Panc1 (cell line): ENCODE results near the gene GRK1. TPM values are rescaled to one million over a fixed set of nuclear protein-coding genes. Genes with fewer than 3 reads are reported as not detected.
"Not testable (repeated sequence)": the region's sequence is repeated elsewhere in the genome, so short reads cannot be mapped to it uniquely, and the experiment has no call there.

Experiments
- ATAC-seq: fragments of 200-7000 bp; cut with Tn5 transposase; 2 replicates; pipeline ENCODE4 v1.9.1; 2020; ENCODE audit warnings: mild to moderate bottlenecking, moderate library complexity
- BruUV-seq: library from RNA; stranded (reverse); fragments of 400-500 nt; replicated peaks from 2 replicates; lab custom pipeline; 2021; lab: Mats Ljungman, UMichigan
- CTCF ChIA-PET: fragments of 300-600 bp; sonication (Branson Sonifier 250); formaldehyde crosslinking; loops from one replicate; lab custom pipeline; 2022; ENCODE audit warnings: antibody characterized with exemption; lab: Charles Lee
- POLR2A ChIA-PET: fragments of 300-600 bp; sonication (Branson Sonifier 250); formaldehyde crosslinking; loops from one replicate; lab custom pipeline; 2022; ENCODE audit warnings: antibody characterized with exemption; lab: Charles Lee
- DNase-seq: peaks from one replicate; pipeline ENCODE4 v3.0.0-alpha.2; 2010; ENCODE audit warnings: low read depth, low spot score
- H3K27ac ChIP-seq: 2 replicates; pipeline ENCODE4 v1.5.1; 2011; ENCODE audit warnings: mild to moderate bottlenecking, low read length, inconsistent platforms
- H3K27me3 ChIP-seq: fragments of 200-500 bp; sonication (Bioruptor generic); 2 replicates; pipeline ENCODE4 v1.6.0; 2014; ENCODE audit warnings: low read length, inconsistent platforms; ENCODE audit not compliant: control insufficient read depth, insufficient read depth
- H3K36me3 ChIP-seq: fragments of 200-500 bp; sonication (Bioruptor generic); 2 replicates; pipeline ENCODE4 v1.5.1; 2014; ENCODE audit warnings: inconsistent platforms, mild to moderate bottlenecking, low read length, moderate library complexity; ENCODE audit not compliant: control insufficient read depth, insufficient read depth
- H3K4me1 ChIP-seq: 2 replicates; pipeline ENCODE4 v1.5.1; 2011; ENCODE audit warnings: inconsistent platforms, mild to moderate bottlenecking, low read length, moderate library complexity; ENCODE audit not compliant: control insufficient read depth, insufficient read depth
- H3K4me3 ChIP-seq, 2 experiments: 2 replicates each; pipeline ENCODE4 v1.5.1; 2011 to 2012; ENCODE audit warnings: low read depth in 2 of 2, low read length in 2 of 2, mild to moderate bottlenecking in 2 of 2, inconsistent platforms in 1 of 2, moderate library complexity in 1 of 2
- H3K9me3 ChIP-seq: fragments of 200-500 bp; sonication (Bioruptor generic); 2 replicates; pipeline ENCODE4 v1.5.1; 2014; ENCODE audit warnings: low read depth, mild to moderate bottlenecking, inconsistent platforms, low read length, moderate library complexity; ENCODE audit not compliant: control insufficient read depth, insufficient read depth
- in situ Hi-C: cut with HindIII; loops from 2 replicates; pipeline ENCODE4 v1.10.0; 2016; ENCODE audit warnings: low sequenced_read_pairs, low pct_unique_long_range_greater_than_20kb
- intact Hi-C: fragments of 100-400 bp; cut with micrococcal nuclease; formaldehyde crosslinking; loops from one replicate; pipeline ENCODE4 v1.10.0; 2022; ENCODE audit not compliant: unreplicated experiment
- total RNA-seq: library from RNA; stranded (reverse); gene quantifications from one replicate; pipeline ENCODE4 v1.2.1, GENCODE V29; 2021; ENCODE audit not compliant: unreplicated experiment
- TF ChIP-seq, protein P1 (sequence below), 2 experiments: IDR thresholded peaks; 2 replicates each; pipeline ENCODE4 v1.6.1; 2011 to 2012; ENCODE audit warnings: low read depth in 2 of 2, control low read depth in 1 of 2, low read length in 1 of 2, mild to moderate bottlenecking in 1 of 2, moderate library complexity in 1 of 2; ENCODE audit not compliant: insufficient read depth in 1 of 2
- TF ChIP-seq, protein P2 (sequence below): fragments of 450-650 bp; IDR thresholded peaks from 2 replicates; pipeline ENCODE4 v1.5.1; 2017; ENCODE audit warnings: mild to moderate bottlenecking

The GRK1 gene
- total RNA-seq, 1 experiment from 2014 or later: 1.8 TPM

DNA sequence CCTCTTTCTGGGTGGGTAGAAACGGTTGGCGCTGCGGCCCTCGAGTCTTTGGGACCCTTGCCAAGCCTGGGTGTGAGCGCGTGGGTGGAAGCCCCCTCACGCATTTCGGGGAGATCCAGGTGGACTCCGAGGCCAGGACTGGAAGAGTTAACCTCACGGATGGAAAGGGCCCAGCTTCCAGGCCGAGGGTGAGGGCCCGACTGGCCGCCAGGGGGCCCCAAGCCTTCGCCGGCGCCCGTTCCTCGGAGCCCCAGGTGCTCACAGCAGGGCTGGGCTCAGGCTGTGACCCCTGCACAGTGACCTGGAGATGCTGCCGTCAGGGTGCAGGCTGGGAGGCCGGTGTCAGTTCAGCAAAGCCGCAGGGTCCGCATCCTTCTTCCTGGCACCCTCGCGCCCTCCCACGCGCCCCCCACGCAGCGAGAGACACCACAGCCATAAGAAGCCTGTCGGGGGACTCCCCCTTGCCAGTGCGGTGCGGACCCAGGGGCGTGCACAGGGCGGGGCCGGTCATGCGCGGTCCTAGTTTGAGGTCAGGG is 57.8 kb downstream of the GRK1 start:
- peak; percentile 38 for DNase-seq
- no TSS peak for BruUV-seq
- Histone ChIP-seq H3K9me3 (no peaks in the 10 kb centered on the region), H3K4me1 (no peaks in the 10 kb centered on the region), H3K27ac (peak overlapping the region; percentile 31; the same call in 1 of the 2 replicates), H3K36me3 (no peaks in the 10 kb centered on the region), H3K4me3 (peak overlapping the region; percentile 46 to 51), H3K27me3 (no peaks in the 10 kb centered on the region)
- ATAC-seq: peak; percentile 97
- POLR2A ChIA-PET: no interaction called here
- TF ChIP-seq, protein P1, sequence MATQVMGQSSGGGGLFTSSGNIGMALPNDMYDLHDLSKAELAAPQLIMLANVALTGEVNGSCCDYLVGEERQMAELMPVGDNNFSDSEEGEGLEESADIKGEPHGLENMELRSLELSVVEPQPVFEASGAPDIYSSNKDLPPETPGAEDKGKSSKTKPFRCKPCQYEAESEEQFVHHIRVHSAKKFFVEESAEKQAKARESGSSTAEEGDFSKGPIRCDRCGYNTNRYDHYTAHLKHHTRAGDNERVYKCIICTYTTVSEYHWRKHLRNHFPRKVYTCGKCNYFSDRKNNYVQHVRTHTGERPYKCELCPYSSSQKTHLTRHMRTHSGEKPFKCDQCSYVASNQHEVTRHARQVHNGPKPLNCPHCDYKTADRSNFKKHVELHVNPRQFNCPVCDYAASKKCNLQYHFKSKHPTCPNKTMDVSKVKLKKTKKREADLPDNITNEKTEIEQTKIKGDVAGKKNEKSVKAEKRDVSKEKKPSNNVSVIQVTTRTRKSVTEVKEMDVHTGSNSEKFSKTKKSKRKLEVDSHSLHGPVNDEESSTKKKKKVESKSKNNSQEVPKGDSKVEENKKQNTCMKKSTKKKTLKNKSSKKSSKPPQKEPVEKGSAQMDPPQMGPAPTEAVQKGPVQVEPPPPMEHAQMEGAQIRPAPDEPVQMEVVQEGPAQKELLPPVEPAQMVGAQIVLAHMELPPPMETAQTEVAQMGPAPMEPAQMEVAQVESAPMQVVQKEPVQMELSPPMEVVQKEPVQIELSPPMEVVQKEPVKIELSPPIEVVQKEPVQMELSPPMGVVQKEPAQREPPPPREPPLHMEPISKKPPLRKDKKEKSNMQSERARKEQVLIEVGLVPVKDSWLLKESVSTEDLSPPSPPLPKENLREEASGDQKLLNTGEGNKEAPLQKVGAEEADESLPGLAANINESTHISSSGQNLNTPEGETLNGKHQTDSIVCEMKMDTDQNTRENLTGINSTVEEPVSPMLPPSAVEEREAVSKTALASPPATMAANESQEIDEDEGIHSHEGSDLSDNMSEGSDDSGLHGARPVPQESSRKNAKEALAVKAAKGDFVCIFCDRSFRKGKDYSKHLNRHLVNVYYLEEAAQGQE (IDR thresholded peaks at IDR 0.05; ENCODE audit: insufficient read depth in 1 of 2, low read depth in 2 of 2, low read length in 1 of 2): no peak
- TF ChIP-seq, protein P2, sequence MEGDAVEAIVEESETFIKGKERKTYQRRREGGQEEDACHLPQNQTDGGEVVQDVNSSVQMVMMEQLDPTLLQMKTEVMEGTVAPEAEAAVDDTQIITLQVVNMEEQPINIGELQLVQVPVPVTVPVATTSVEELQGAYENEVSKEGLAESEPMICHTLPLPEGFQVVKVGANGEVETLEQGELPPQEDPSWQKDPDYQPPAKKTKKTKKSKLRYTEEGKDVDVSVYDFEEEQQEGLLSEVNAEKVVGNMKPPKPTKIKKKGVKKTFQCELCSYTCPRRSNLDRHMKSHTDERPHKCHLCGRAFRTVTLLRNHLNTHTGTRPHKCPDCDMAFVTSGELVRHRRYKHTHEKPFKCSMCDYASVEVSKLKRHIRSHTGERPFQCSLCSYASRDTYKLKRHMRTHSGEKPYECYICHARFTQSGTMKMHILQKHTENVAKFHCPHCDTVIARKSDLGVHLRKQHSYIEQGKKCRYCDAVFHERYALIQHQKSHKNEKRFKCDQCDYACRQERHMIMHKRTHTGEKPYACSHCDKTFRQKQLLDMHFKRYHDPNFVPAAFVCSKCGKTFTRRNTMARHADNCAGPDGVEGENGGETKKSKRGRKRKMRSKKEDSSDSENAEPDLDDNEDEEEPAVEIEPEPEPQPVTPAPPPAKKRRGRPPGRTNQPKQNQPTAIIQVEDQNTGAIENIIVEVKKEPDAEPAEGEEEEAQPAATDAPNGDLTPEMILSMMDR: peak; percentile 80
- intact Hi-C loops (no loop called here), in situ Hi-C loops (no loop called here)
- CTCF ChIA-PET: no interaction called here

DNA sequence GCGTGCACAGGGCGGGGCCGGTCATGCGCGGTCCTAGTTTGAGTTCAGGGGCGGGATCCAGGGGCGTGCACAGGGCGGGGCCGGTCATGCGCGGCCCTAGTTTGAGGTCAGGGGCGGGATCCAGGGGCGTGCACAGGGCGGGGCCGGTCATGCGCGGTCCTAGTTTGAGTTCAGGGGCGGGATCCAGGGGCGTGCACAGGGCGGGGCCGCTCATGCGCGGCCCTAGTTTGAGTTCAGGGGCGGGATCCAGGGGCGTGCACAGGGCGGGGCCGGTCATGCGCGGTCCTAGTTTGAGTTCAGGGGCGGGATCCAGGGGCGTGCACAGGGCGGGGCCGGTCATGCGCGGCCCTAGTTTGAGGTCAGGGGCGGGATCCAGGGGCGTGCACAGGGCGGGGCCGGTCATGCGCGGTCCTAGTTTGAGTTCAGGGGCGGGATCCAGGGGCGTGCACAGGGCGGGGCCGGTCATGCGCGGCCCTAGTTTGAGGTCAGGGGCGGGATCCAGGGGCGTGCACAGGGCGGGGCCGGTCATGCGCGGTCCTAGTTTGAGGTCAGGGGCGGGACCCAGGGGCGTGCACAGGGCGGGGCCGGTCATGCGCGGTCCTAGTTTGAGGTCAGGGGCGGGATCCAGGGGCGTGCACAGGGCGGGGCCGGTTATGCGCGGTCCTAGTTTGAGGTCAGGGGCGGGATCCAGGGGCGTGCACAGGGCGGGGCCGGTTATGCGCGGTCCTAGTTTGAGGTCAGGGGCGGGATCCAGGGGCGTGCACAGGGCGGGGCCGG is 58.5 kb downstream of the GRK1 start:
- DNase-seq, in situ Hi-C loops, H3K27ac ChIP-seq, intact Hi-C loops, CTCF ChIA-PET, POLR2A ChIA-PET, H3K27me3 ChIP-seq, H3K9me3 ChIP-seq, ATAC-seq, BruUV-seq, H3K4me1 ChIP-seq, H3K36me3 ChIP-seq: not testable (repeated sequence)
- peak overlapping the region in 1 of 2 experiments; percentile 46; a peak in 1 of 4 replicates for H3K4me3 ChIP-seq

DNA sequence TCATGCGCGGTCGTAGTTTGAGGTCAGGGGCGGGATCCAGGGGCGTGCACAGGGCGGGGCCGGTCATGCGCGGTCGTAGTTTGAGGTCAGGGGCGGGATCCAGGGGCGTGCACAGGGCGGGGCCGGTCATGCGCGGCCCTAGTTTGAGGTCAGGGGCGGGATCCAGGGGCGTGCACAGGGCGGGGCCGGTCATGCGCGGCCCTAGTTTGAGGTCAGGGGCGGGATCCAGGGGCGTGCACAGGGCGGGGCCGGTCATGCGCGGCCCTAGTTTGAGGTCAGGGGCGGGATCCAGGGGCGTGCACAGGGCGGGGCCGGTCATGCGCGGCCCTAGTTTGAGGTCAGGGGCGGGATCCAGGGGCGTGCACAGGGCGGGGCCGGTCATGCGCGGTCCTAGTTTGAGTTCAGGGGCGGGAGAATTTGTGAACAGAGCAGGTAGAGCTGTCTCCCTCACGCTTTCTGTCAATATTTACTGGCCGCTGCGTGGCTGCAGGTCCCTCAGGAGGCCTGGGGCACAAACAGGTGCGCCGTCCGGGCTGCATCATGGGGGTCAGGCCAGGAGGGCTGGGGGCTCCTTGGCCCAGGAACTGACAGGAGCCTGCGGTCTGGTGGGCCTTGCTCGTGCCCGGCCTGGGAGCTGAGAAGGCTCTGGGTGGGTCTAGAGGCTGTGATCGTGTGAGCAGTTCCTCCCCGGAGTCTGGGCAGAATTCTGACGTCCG is 59.2 kb downstream of the GRK1 start:
- H3K36me3 ChIP-seq, intact Hi-C loops, H3K27me3 ChIP-seq, DNase-seq, BruUV-seq, H3K27ac ChIP-seq, in situ Hi-C loops, H3K4me1 ChIP-seq, H3K9me3 ChIP-seq, POLR2A ChIA-PET, CTCF ChIA-PET: not testable (repeated sequence)
- ATAC-seq: 0 out of 2 replicates have a peak, but pooled peaks have one; percentile 44
- peak overlapping the region; percentile 41 to 53 for H3K4me3 ChIP-seq
